SU-DHL-6 (cell line): Measurements from ENCODE around the gene MTERF2.

Experiments
- H2AFZ ChIP-seq: fragments of 200-600 bp; sonication (generic); 2 replicates; pipeline ENCODE4 v1.6.1; 2014; ENCODE audit warnings: low read depth, mild to moderate bottlenecking, moderate library complexity, mixed read lengths, antibody characterized with exemption, low read length; ENCODE audit not compliant: severe bottlenecking
- H3F3A ChIP-seq: fragments of 200-600 bp; shearing (Covaris generic); 2 replicates; pipeline ENCODE4 v1.6.0; 2016; ENCODE audit warnings: antibody characterized with exemption, mild to moderate bottlenecking; ENCODE audit not compliant: insufficient read depth
- H3K27ac ChIP-seq: fragments of 200-600 bp; sonication (generic); 2 replicates; pipeline ENCODE4 v1.5.1; 2016; ENCODE audit warnings: low read depth, mild to moderate bottlenecking, low read length, moderate library complexity, mixed read lengths
- H3K27me3 ChIP-seq: fragments of 200-600 bp; sonication (generic), shearing (Covaris generic); 2 replicates; pipeline ENCODE4 v1.6.0; 2014; ENCODE audit warnings: mild to moderate bottlenecking, low read length
- H3K36me3 ChIP-seq: fragments of 200-600 bp; sonication (generic); 2 replicates; pipeline ENCODE4 v1.6.1; 2014; ENCODE audit warnings: mild to moderate bottlenecking, low read length, mixed read lengths
- H3K4me2 ChIP-seq: fragments of 300-600, 200-600 bp; shearing (Covaris generic), sonication (generic); 2 replicates; pipeline ENCODE4 v1.6.0; 2014; ENCODE audit warnings: low read length, low read depth, mild to moderate bottlenecking; ENCODE audit not compliant: poor library complexity, severe bottlenecking
- H3K4me3 ChIP-seq: fragments of 200-600 bp; sonication (generic); 2 replicates; pipeline ENCODE4 v1.5.1; 2014; ENCODE audit warnings: antibody characterized with exemption, low read length, mild to moderate bottlenecking, mixed read lengths; ENCODE audit not compliant: insufficient read depth, poor library complexity, severe bottlenecking
- H3K79me2 ChIP-seq: fragments of 200-600 bp; sonication (generic); 2 replicates; pipeline ENCODE4 v1.6.1; 2014; ENCODE audit warnings: mild to moderate bottlenecking, low read length, moderate library complexity; ENCODE audit not compliant: insufficient read depth
- H3K9ac ChIP-seq: fragments of 200-600 bp; sonication (generic); 2 replicates; pipeline ENCODE4 v1.7.0; 2014; ENCODE audit warnings: mild to moderate bottlenecking, low read length
- H3K9me2 ChIP-seq: fragments of 200-600 bp; sonication (generic); replicated peaks from 2 replicates; pipeline ENCODE4 v1.6.1; 2014; ENCODE audit warnings: low read length; ENCODE audit not compliant: insufficient read depth
- H3K9me3 ChIP-seq: fragments of 200-600 bp; sonication (generic); 2 replicates; pipeline ENCODE4 v1.6.1; 2014; ENCODE audit warnings: low read length, mixed read lengths; ENCODE audit not compliant: insufficient read depth
- H4K20me1 ChIP-seq: fragments of 200-600 bp; sonication (generic); 2 replicates; pipeline ENCODE4 v1.6.1; 2014; ENCODE audit warnings: low read depth, mild to moderate bottlenecking, antibody characterized with exemption, low read length, moderate library complexity, mixed read lengths
- CTCF ChIP-seq: fragments of 200-600 bp; sonication (generic); IDR thresholded peaks from one replicate; pipeline ENCODE4 v1.5.1; 2017; ENCODE audit warnings: antibody characterized with exemption, mild to moderate bottlenecking, low read length, moderate library complexity; ENCODE audit not compliant: insufficient read depth, poor library complexity, severe bottlenecking
- EZH2phosphoT487 ChIP-seq: fragments of 200-600 bp; sonication (generic), shearing (Covaris generic); conservative IDR thresholded peaks from 2 replicates; pipeline ENCODE4 v1.6.1; 2018; ENCODE audit warnings: mild to moderate bottlenecking, antibody characterized with exemption, low read length, moderate library complexity, mixed read lengths

Gene MTERF2

GRCh38 chr12:106986625-106987389 is at the start of gene MTERF2:
Gene MTERF2, minus strand, starts transcription at chr12:106987146. Its CDS starts 8,432 bp downstream, at chr12:106978714.
- H3K27me3 ChIP-seq = no peaks in the 10 kb centered on the region
- no peak within 1 kb of the TSS for H3K27ac ChIP-seq
- H3K4me3 ChIP-seq = peak within 1 kb of the TSS; percentile 98
- H3K36me3 ChIP-seq = peaks cover 5% of the 10 kb centered on the region; the same call in 1 of the 2 replicates
- peak within 1 kb of the TSS; percentile 96 for H3K4me2 ChIP-seq
- no peaks in the 10 kb centered on the region for H3K79me2 ChIP-seq
- H3K9me3 ChIP-seq = no peaks in the 10 kb centered on the region
- H3K9ac ChIP-seq = peak within 1 kb of the TSS; percentile 86
- peak within 1 kb of the TSS; percentile 99 for H2AFZ ChIP-seq
- H4K20me1 ChIP-seq = no peaks in the 10 kb centered on the region
- TF ChIP-seq CTCF (no peak), EZH2phosphoT487 (no peak)
- no peaks in the 10 kb centered on the region for H3K9me2 ChIP-seq
- H3F3A ChIP-seq = no peaks in the 10 kb centered on the region

DNA sequence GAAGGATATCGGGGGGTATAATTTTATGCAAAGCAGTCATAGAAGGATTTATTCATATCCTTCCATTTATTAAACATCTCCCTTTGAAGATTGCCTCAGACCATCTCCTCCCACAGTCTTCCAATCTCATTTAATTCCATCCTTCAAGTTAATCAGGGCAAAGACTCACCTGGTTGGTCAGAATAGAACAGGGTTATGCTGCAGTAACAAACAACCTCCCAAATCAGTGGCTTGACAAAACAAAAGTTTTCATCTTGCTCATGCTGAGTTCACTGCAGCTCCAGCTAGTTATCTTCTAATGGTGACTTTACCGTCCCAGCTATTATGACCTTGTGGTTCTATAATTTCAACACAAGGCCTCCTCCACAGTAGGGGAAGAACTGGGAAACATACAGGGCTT is 48.8 kb upstream of the MTERF2 start:
- Histone ChIP-seq H3K9me2 (no peaks in the 10 kb centered on the region), H4K20me1 (no peaks in the 10 kb centered on the region), H3K9ac (no peak overlapping the region), H3F3A (no peaks in the 10 kb centered on the region), H2AFZ (no peak overlapping the region), H3K27me3 (no peaks in the 10 kb centered on the region), H3K36me3 (no peaks in the 10 kb centered on the region), H3K4me3 (no peak overlapping the region), H3K79me2 (no peaks in the 10 kb centered on the region), H3K4me2 (no peak overlapping the region), H3K9me3 (no peaks in the 10 kb centered on the region), H3K27ac (no peak overlapping the region)
- TF ChIP-seq CTCF (no peak), EZH2phosphoT487 (no peak)

DNA sequence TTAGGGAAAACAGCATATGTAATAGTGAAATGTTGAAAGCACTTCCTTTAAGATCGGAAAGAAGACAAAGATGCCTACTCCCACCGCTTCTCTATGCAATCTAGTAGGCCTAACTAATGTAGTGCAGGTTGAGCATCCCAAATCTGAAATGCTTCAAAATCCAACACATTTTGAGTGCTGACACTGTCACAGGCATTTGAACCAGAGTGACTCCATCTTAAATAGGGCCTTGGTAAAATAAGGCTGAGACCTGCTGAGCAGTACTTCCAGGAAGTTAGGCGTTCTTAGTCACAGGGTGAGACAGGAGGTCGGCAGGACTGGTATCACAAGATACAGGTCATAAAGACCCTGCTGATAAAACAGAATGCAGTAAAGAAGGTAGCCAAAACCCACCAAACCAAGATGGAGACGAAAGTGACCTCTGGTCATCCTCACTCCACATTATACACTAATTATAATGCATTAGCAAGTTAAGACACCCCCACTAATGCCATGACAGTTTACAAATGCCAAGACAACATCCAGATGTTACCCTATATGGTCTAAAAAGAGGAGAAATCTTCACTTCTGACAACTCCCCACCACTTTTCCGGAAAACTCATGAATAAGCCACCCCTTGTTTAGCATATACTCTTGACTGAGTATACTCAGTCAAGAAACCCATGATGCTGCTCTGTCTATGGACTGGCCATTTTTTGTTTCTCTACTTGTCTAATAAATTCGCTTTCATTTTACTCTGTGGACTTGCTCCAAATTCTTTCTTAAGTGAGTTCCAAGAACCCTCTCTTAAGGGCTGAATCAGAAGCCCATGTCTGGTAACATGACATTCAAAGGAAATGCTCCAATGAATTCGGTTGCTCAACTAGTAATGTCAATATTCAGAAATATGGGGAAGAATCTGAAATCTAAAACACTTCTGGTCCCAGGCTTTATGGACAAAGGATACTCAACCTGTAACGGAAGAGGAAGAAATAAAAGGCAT is 47.1 kb upstream of the MTERF2 start:
- Histone ChIP-seq H3K36me3 (no peaks in the 10 kb centered on the region), H3K27me3 (no peaks in the 10 kb centered on the region), H2AFZ (no peak overlapping the region), H3K27ac (no peak overlapping the region), H3K4me3 (no peak overlapping the region), H3F3A (no peaks in the 10 kb centered on the region), H3K9me3 (no peaks in the 10 kb centered on the region), H4K20me1 (no peaks in the 10 kb centered on the region), H3K4me2 (no peak overlapping the region), H3K9me2 (no peaks in the 10 kb centered on the region), H3K79me2 (no peaks in the 10 kb centered on the region), H3K9ac (no peak overlapping the region)
- TF ChIP-seq CTCF (no peak), EZH2phosphoT487 (no peak)
